Measurements from ENCODE around the gene SLC4A4.

DNA sequence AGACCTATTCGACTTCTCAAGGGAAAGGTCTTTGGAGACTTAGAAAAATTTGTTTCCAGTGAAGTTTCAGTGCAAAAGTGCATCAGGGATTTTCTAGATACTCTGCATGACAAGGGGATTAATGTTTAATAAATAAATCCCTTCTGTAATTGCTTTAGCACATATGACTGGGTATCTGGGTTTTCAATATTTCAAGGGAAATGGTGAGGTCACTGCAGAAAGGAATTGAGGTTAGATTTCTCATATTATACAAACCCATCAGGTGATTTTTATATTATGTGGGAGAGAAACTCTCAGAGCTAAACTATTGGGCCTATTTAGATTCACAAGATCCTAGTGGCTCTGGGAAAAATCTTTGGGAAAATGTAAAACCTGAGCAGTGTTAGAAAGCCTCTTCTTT is 48.3 kb upstream of the SLC4A4 start:
- TF ChIP-seq, protein P1, sequence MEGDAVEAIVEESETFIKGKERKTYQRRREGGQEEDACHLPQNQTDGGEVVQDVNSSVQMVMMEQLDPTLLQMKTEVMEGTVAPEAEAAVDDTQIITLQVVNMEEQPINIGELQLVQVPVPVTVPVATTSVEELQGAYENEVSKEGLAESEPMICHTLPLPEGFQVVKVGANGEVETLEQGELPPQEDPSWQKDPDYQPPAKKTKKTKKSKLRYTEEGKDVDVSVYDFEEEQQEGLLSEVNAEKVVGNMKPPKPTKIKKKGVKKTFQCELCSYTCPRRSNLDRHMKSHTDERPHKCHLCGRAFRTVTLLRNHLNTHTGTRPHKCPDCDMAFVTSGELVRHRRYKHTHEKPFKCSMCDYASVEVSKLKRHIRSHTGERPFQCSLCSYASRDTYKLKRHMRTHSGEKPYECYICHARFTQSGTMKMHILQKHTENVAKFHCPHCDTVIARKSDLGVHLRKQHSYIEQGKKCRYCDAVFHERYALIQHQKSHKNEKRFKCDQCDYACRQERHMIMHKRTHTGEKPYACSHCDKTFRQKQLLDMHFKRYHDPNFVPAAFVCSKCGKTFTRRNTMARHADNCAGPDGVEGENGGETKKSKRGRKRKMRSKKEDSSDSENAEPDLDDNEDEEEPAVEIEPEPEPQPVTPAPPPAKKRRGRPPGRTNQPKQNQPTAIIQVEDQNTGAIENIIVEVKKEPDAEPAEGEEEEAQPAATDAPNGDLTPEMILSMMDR (IDR thresholded peaks at IDR 0.05; ENCODE audit: poor library complexity): no peak
- TF ChIP-seq EZH2phosphoT487 (IDR thresholded peaks at IDR 0.05; ENCODE audit: low read depth, severe bottlenecking, unreplicated experiment) (no peak), EZH2 (IDR thresholded peaks at IDR 0.05; ENCODE audit: borderline replicate concordance) (no peak)
